Kasumi-1 (cell line): ENCODE measurements around the gene NVL.
"Not testable (repeated sequence)": the region's sequence is repeated elsewhere in the genome, so short reads cannot be mapped to it uniquely, and the experiment has no call there.

Source experiments
- DNase-seq, 2 experiments: peaks; one replicate each; lab custom pipeline; 2025; lab: John Stamatoyannopoulos, UW

The NVL gene

GRCh38 chr1:224329842-224330753, at the start of gene NVL:
TSS of gene NVL (minus strand) at chr1:224330172. CDS start at chr1:224330127, 45 bp downstream.
- DNase-seq: peak; percentile 91 to 94

DNA sequence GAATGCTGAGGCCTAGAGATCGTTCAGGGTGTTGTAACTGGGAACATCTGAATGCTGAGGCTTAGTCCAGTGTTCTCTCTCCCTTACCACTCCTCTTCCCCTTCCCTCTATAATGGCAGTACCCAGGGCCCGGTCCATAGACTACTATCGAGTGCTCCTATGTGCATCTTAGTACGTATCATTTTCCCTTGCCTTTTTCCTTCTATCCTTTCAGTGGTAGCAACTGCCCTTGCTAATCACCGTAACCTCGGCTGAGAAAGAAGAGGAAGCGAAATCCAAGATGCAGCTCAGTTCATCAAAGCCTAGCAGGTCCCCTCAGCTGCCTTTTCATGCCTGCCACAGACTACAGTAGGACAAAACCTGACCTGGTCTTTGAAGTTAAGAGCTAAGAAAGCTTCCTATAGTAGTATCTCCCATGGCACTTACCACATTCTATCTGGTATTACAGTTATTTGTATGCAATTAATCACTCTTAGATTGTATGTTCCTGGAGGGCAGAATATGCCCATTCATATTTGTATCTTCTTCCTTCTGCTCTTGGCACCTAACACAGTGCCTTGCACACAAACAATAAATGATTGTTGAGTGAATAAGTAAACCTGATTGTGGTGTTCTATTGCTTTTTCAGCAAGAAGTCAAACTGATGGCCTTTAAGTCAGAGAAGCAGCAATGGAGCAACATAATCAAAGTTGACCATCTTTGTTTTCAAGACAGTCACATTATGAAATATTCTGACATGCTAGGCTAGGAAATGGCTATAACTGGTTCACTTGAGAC, 49.1 kb upstream of the NVL start:
- peak; percentile 30 to 40 for DNase-seq

- DNase-seq: no peak
Observed at GRCh38 chr1:224377676-224378006, 47.7 kb upstream of the NVL start.

- DNase-seq: no peak
Observed at GRCh38 chr1:224375059-224375458, 45.1 kb upstream of the NVL start.

- DNase-seq: no peak
Observed at GRCh38 chr1:224373008-224373590, 43.1 kb upstream of the NVL start.

GRCh38 chr1:224368409-224368808, 38.4 kb upstream of the NVL start:
- DNase-seq: no peak

DNA sequence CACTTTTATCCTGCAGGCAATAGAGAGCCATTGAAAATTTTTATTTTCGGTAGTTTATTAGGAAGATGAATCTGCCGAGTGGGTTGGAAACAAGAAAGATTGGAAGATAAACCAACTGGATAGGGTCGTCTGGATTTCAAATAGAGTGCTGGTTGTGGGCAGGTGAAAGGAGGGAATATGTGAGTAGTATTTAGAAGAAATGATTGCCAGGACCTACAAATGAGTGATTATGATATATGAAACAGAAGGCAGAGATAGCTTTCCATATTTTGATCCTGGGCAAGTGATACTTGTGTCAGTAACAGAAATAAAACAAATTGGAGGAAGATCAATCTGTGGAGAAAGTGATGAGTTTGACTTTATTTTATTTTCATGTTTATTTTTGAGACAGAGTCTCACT, 29.2 kb upstream of the NVL start:
- DNase-seq: no peak

- DNase-seq: no peak
Observed at GRCh38 chr1:224358237-224358636, 28.3 kb upstream of the NVL start.

GRCh38 chr1:224357626-224358124, 27.7 kb upstream of the NVL start:
- DNase-seq: peak; percentile 42 to 61

- DNase-seq: peak; percentile 94 to 97
Observed at GRCh38 chr1:224356685-224357625, 27.0 kb upstream of the NVL start, which contains the start of gene CNIH4. TSS of gene CNIH4 (plus strand) at chr1:224356879. CDS start at chr1:224356925, 46 bp downstream.

GRCh38 chr1:224353975-224354925, 24.3 kb upstream of the NVL start:
- DNase-seq: no peak

DNA sequence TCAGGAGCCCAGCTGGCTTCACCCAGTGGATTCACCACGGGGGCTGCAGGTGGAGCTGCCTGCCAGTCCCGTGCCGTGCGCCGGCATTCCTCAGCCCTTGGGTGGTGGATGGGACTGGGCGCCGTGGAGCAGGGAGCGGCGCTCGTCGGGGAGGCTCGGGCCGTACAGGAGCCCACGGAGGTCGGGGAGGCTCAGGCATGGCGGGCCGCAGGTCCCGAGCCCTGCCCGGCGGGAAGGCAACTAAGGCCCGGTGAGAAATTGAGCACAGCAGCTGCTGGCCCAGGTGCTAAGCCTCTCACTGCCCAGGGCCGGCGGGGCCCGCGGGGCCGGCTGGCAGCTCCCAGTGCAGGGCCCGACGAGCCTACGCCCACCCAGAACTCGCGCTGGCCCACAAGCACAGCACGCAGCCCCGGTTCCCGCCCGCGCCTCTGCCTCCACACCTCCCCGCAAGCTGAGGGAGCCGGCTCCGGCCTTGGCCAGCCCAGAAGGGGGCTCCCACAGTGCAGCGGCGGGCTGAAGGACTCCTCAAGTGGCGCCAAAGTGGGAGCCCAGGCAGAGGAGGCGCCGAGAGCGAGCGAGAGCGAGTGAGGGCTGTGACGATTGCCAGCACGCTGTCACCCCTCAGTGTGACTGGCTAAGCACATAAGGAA, 22.6 kb upstream of the NVL start:
- DNase-seq: not testable (repeated sequence)

DNA sequence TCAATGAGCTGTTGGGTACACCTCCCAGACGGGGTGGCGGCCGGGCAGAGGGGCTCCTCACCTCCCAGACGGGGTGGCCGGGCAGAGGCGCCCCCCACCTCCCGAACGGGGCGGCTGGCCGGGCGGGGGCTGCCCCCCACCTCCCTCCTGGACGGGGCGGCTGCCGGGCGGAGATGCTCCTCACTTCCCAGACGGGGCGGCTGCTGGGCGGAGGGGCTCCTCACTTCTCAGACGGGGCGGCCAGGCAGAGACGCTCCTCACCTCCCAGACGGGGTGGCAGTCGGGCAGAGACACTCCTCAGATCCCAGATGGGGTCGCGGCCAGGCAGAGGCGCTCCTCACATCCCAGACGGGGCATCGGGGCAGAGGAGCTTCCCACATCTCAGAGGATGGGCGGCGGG, 19.7 kb upstream of the NVL start:
- not testable (repeated sequence) for DNase-seq

GRCh38 chr1:224348137-224348536, 18.2 kb upstream of the NVL start:
- no peak for DNase-seq

GRCh38 chr1:224343679-224344078, 13.7 kb upstream of the NVL start:
- peak; percentile 9 to 15 for DNase-seq

DNA sequence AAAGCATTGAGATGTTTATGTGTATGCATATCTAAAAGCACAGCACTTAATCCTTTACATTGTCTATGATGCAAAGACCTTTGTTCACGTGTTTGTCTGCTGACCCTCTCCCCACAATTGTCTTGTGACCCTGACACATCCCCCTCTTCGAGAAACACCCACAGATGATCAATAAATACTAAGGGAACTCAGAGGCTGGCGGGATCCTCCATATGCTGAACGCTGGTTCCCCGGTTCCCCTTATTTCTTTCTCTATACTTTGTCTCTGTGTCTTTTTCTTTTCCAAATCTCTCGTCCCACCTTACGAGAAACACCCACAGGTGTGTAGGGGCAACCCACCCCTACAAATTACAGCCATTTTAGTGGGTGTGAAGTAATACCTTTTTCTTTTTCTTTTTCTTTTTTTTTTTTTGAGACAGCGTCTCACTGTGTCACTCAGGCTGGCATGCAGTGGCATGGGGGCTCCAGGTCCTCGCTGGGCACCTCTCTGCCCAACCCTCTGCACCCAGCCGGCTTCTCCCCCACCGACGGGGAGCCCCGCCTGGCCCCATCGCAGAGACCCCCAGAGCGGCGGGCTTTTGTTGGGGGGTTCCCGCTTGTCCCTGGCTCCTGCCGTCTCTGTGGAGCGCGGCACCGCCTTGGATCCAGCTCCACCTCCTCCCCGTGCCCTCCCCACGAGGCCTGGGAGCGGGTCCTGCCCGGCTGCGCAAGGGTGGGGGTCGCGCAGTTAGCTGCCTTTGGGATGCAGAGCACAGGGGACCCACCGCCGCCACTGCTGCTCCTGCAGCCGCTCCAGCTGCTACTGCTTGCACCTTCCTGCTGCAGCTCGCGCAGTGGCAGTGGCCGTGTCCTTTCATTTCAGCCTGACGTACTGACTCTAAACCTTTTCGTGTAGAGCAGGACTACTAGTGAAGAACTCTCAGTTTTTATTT, 10.7 kb upstream of the NVL start:
- not testable (repeated sequence) for DNase-seq

DNA sequence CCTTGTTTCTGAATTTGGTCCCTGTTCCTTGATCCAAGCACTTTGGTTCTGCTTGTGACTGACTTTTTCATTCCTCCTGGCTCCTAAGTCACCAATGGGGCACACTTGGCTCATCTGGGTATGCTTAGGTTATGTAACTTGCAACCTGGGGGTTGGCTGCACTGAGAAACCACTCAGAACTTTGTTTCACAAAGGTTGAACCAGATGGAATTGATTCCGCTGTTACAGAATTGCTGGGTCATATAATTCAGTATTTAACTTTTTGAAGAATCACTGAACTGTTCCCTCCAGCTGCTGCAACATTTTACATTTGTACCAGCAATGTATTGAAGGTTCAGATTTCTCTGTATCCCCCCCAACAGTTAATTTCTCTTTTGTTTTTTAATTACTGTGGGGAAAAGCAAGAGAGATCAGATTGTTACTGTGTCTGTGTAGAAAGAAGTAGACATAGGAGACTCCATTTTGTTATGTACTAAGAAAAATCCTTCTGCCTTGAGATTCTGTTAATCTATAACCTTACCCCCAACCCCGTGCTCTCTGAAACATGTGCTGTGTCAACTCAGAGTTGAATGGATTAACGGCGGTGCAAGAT, 9.6 kb upstream of the NVL start:
- DNase-seq: no peak
